ENCODE data around the gene ERCC2. TPM values are rescaled to one million over a fixed set of nuclear protein-coding genes. Genes with fewer than 3 reads are reported as not detected.

The ERCC2 gene
- total RNA-seq, 4 donors from 2014 or later = 9.4 to 19.5 (median 17.6) TPM

- Histone ChIP-seq H3K9me3 (no peaks in the 10 kb centered on the region), H3K4me3 (no peak overlapping the region), H3K27me3 (peaks cover 0 to 52% of the 10 kb centered on the region in 2 donors), H3K4me1 (peaks cover 0 to 16% (median 0%) of the 10 kb centered on the region in 4 donors), H3K27ac (no peak overlapping the region), H3K36me3 (no peaks in the 10 kb centered on the region)
- DNase-seq (ENCODE audit: low spot score in 2 of 2) = no peak
- TF ChIP-seq EP300 (IDR thresholded peaks at IDR 0.05) = no peak
- TF ChIP-seq POLR2A (IDR thresholded peaks at IDR 0.05) = no peak
- no peak for TF ChIP-seq CTCF (IDR thresholded peaks at IDR 0.05)
- 0 to 3% methylated on average over 22 to 26 of the region's 30 CpGs for WGBS, 2 donors
Measured at GRCh38 chr19:45323671-45324081, 46.7 kb downstream of the ERCC2 start.

GRCh38 chr19:45322744-45323281 is 47.6 kb downstream of the ERCC2 start, which contains the start of gene CKM:
CKM (minus strand) TSS chr19:45322875; CDS start chr19:45319713, 3,162 bp downstream.
- H3K4me1 ChIP-seq = peaks cover 0 to 16% (median 0%) of the 10 kb centered on the region in 4 donors
- TF ChIP-seq EP300 (IDR thresholded peaks at IDR 0.05) (no peak), POLR2A (IDR thresholded peaks at IDR 0.05) (no peak), CTCF (IDR thresholded peaks at IDR 0.05) (no peak)
- H3K36me3 ChIP-seq = no peaks in the 10 kb centered on the region
- peaks cover 0 to 60% of the 10 kb centered on the region in 2 donors for H3K27me3 ChIP-seq
- no peaks in the 10 kb centered on the region for H3K9me3 ChIP-seq
- DNase-seq (ENCODE audit: low spot score in 2 of 2) = no peak
- 33 to 40% methylated on average over 14 of the region's 15 CpGs for whole genome bisulfite sequencing, 2 donors
- no peak within 1 kb of the TSS for H3K27ac ChIP-seq
- no peak within 1 kb of the TSS for H3K4me3 ChIP-seq

- no peak for TF ChIP-seq POLR2A (IDR thresholded peaks at IDR 0.05)
- TF ChIP-seq CTCF (IDR thresholded peaks at IDR 0.05) = no peak
- TF ChIP-seq EP300 (IDR thresholded peaks at IDR 0.05) = no peak
- H3K27ac ChIP-seq = no peak overlapping the region
- H3K36me3 ChIP-seq = no peaks in the 10 kb centered on the region
- peaks cover 0 to 65% of the 10 kb centered on the region in 2 donors for H3K27me3 ChIP-seq
- no peak overlapping the region for H3K4me3 ChIP-seq
- no peaks in the 10 kb centered on the region for H3K9me3 ChIP-seq
- H3K4me1 ChIP-seq = peaks cover 0 to 16% (median 0%) of the 10 kb centered on the region in 4 donors
- WGBS, 2 donors = 45% methylated on average over 11 of the region's 11 CpGs
- no peak for DNase-seq (ENCODE audit: low spot score in 2 of 2)
Measured at GRCh38 chr19:45322311-45322710, 48.1 kb downstream of the ERCC2 start.

GRCh38 chr19:45321848-45322247 is 48.5 kb downstream of the ERCC2 start:
- Histone ChIP-seq H3K9me3 (no peaks in the 10 kb centered on the region), H3K36me3 (no peaks in the 10 kb centered on the region), H3K4me1 (peaks cover 0 to 16% (median 0%) of the 10 kb centered on the region in 4 donors), H3K27ac (no peak overlapping the region), H3K27me3 (peaks cover 0 to 70% of the 10 kb centered on the region in 2 donors), H3K4me3 (no peak overlapping the region)
- WGBS, 2 donors = 42 to 47% methylated on average over 2 to 7 of the region's 7 CpGs
- no peak for DNase-seq (ENCODE audit: low spot score in 2 of 2)
- TF ChIP-seq POLR2A (IDR thresholded peaks at IDR 0.05) = no peak
- no peak for TF ChIP-seq CTCF (IDR thresholded peaks at IDR 0.05)
- TF ChIP-seq EP300 (IDR thresholded peaks at IDR 0.05) = no peak

- WGBS, 2 donors = 88 to 89% methylated on average over 12 of the region's 12 CpGs
- no peaks in the 10 kb centered on the region for H3K9me3 ChIP-seq
- H3K4me1 ChIP-seq = peaks cover 0 to 12% (median 0%) of the 10 kb centered on the region in 4 donors
- H3K27ac ChIP-seq = no peak overlapping the region
- H3K36me3 ChIP-seq = no peaks in the 10 kb centered on the region
- no peak for TF ChIP-seq EP300 (IDR thresholded peaks at IDR 0.05)
- no peak for TF ChIP-seq POLR2A (IDR thresholded peaks at IDR 0.05)
- TF ChIP-seq CTCF (IDR thresholded peaks at IDR 0.05) = no peak
- H3K27me3 ChIP-seq = peaks cover 0 to 76% of the 10 kb centered on the region in 2 donors
- no peak overlapping the region for H3K4me3 ChIP-seq
- DNase-seq (ENCODE audit: low spot score in 2 of 2) = no peak
Measured at GRCh38 chr19:45320997-45321775, 49.2 kb downstream of the ERCC2 start.

Measured in tibial nerve (tissue), 4 donors.